ENCODE measurements around the gene MINDY1. TPM values are rescaled to one million over a fixed set of nuclear protein-coding genes. Genes with fewer than 3 reads are reported as not detected.
A peak's percentile ranks its signal among the peaks of the same experiment; 100 is the strongest.

MINDY1 gene
- total RNA-seq, 1 experiment from 2014 or later = 11.6 TPM

GRCh38 chr1:150981805-150982712 lies 24.6 kb downstream of the MINDY1 start, which contains the start of gene ANXA9:
ANXA9 (plus strand) TSS chr1:150982292; CDS start chr1:150983106, 814 bp downstream.
- DNase-seq (ENCODE audit: low spot score) = no peak
- ChIA-PET POLR2A (ENCODE audit: low non-redundant PET) (no interaction called here), CTCF (interaction anchor here (0.6 to 1.7 kb wide), 2 partner anchors 14 to 49 kb away, joined by 3 to 4 read pairs; no protein-coding TSS in a partner anchor)
- Histone ChIP-seq H3K4me1 (ENCODE audit: insufficient read depth, low read length, poor library complexity, severe bottlenecking) (peaks cover 23% of the 10 kb centered on the region), H3K36me3 (ENCODE audit: insufficient read depth, low read length, poor library complexity, severe bottlenecking) (no peaks in the 10 kb centered on the region), H3K27ac (ENCODE audit: low read depth, low read length, poor library complexity, severe bottlenecking) (no peak within 1 kb of the TSS), H3K4me3 (ENCODE audit: low read depth, low read length, poor library complexity, severe bottlenecking) (no peak within 1 kb of the TSS), H3K9me3 (ENCODE audit: low read depth, low read length, poor library complexity, severe bottlenecking) (no peaks in the 10 kb centered on the region), H3K27me3 (replicated peaks; ENCODE audit: insufficient read depth, low read depth, low read length, poor library complexity) (no peaks in the 10 kb centered on the region)
- no TSS peak for BruUV-seq (replicated peaks)
- TF ChIP-seq CTCF (conservative IDR thresholded peaks at IDR 0.05; ENCODE audit: low read depth, low read length) (no peak), EZH2 (IDR thresholded peaks at IDR 0.05; ENCODE audit: borderline replicate concordance, low read depth, low read length, poor library complexity, severe bottlenecking) (no peak)
- intact Hi-C loops (cut with micrococcal nuclease; ENCODE audit: unreplicated experiment) = no loop called here

DNA sequence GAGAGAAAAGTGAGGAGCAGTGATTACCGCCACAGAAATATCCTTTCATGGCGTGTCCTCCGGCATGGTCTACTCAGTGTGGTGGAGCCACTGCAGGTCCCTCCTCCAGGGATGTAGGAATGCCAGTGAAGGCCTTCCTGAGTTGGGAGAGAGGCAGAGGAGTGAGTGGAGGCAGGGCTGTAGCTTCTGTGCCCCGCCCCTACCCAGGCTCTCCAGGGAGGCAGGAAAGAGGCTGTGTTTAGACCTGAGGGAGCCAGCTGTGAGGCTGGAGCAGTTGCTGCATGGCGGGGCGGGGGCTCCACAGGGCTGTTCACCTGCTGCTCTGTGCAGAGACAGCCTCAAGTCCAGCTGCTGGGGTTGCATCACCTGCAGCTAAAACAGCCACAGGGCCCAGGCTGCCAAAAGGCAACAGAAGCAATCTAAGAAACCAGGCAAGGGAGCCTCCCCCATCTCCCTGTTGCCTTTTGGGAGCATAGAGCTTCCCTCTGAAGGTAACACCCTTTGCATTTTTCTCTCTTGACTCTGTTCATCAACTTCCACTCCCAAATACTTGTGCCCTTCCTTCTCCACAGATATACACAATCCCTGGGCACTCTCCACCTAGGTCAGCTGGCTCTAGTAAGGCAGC lies 25.4 kb downstream of the MINDY1 start:
- TF ChIP-seq CTCF (conservative IDR thresholded peaks at IDR 0.05; ENCODE audit: low read depth, low read length) (no peak), EZH2 (IDR thresholded peaks at IDR 0.05; ENCODE audit: borderline replicate concordance, low read depth, low read length, poor library complexity, severe bottlenecking) (no peak)
- CTCF ChIA-PET = interaction anchor here (0.6 to 1.7 kb wide), 5 partner anchors 15 to 244 kb away, joined by 3 to 4 read pairs (median 3); no protein-coding TSS in a partner anchor
- Histone ChIP-seq H3K4me3 (ENCODE audit: low read depth, low read length, poor library complexity, severe bottlenecking) (no peak overlapping the region), H3K27ac (ENCODE audit: low read depth, low read length, poor library complexity, severe bottlenecking) (no peak overlapping the region), H3K9me3 (ENCODE audit: low read depth, low read length, poor library complexity, severe bottlenecking) (no peaks in the 10 kb centered on the region), H3K4me1 (ENCODE audit: insufficient read depth, low read length, poor library complexity, severe bottlenecking) (peaks cover 30% of the 10 kb centered on the region), H3K36me3 (ENCODE audit: insufficient read depth, low read length, poor library complexity, severe bottlenecking) (no peaks in the 10 kb centered on the region), H3K27me3 (replicated peaks; ENCODE audit: insufficient read depth, low read depth, low read length, poor library complexity) (no peaks in the 10 kb centered on the region)
- DNase-seq (ENCODE audit: low spot score) = peak; percentile 43
- POLR2A ChIA-PET (ENCODE audit: low non-redundant PET) = interaction anchor here (0.7 kb wide), 1 partner anchor 115 kb away, joined by 11 read pairs; no protein-coding TSS in a partner anchor
- intact Hi-C loops (cut with micrococcal nuclease; ENCODE audit: unreplicated experiment) = no loop called here
- BruUV-seq (replicated peaks) = no TSS peak

GRCh38 chr1:150979092-150980056 lies 27.3 kb downstream of the MINDY1 start:
- DNase-seq (ENCODE audit: low spot score) = peak; percentile 95
- TF ChIP-seq EZH2 (IDR thresholded peaks at IDR 0.05; ENCODE audit: borderline replicate concordance, low read depth, low read length, poor library complexity, severe bottlenecking) (no peak), CTCF (conservative IDR thresholded peaks at IDR 0.05; ENCODE audit: low read depth, low read length) (peak; percentile 100)
- no peaks in the 10 kb centered on the region for H3K36me3 ChIP-seq (ENCODE audit: insufficient read depth, low read length, poor library complexity, severe bottlenecking)
- no peak overlapping the region for H3K4me3 ChIP-seq (ENCODE audit: low read depth, low read length, poor library complexity, severe bottlenecking)
- no TSS peak for BruUV-seq (replicated peaks)
- H3K27ac ChIP-seq (ENCODE audit: low read depth, low read length, poor library complexity, severe bottlenecking) = peak overlapping the region; percentile 33
- H3K27me3 ChIP-seq (replicated peaks; ENCODE audit: insufficient read depth, low read depth, low read length, poor library complexity) = no peaks in the 10 kb centered on the region
- intact Hi-C loops (cut with micrococcal nuclease; ENCODE audit: unreplicated experiment) = loop anchor here (10.0 kb wide), 1 partner anchor 415 kb away; no protein-coding TSS in a partner anchor
- H3K9me3 ChIP-seq (ENCODE audit: low read depth, low read length, poor library complexity, severe bottlenecking) = no peaks in the 10 kb centered on the region
- ChIA-PET POLR2A (ENCODE audit: low non-redundant PET) (no interaction called here), CTCF (interaction anchor here (1.0 to 1.2 kb wide), 2 partner anchors 27 kb away, joined by 3 read pairs; partner anchors contain the start of gene MINDY1)
- peaks cover 32% of the 10 kb centered on the region for H3K4me1 ChIP-seq (ENCODE audit: insufficient read depth, low read length, poor library complexity, severe bottlenecking)

Measured in A673 (cell line).